Mesenchymal stem cell (in vitro differentiated cells and primary cell): ENCODE data around the gene LORICRIN.

ENCODE experiments used
- DNase-seq: peaks from one replicate; pipeline ENCODE4 v3.0.0-alpha.2; 2013
- H2AFZ ChIP-seq: one replicate; pipeline ENCODE4 v1.6.1; 2013; ENCODE audit warnings: low read depth, mild to moderate bottlenecking, control low read depth, inconsistent platforms, low read length, moderate library complexity
- H2AK5ac ChIP-seq: 2 replicates; pipeline ENCODE4 v1.6.1; 2013; ENCODE audit warnings: low read length, moderate library complexity, mild to moderate bottlenecking, inconsistent platforms; ENCODE audit not compliant: severe bottlenecking
- H2BK120ac ChIP-seq: one replicate; pipeline ENCODE4 v1.6.1; 2013; ENCODE audit warnings: low read depth, mild to moderate bottlenecking, inconsistent platforms, low read length, moderate library complexity
- H2BK12ac ChIP-seq, 2 experiments: one replicate each; pipeline ENCODE4 v1.6.1; 2013; ENCODE audit warnings: inconsistent platforms in 2 of 2, low read length in 2 of 2, mild to moderate bottlenecking in 2 of 2, moderate library complexity in 2 of 2, control low read depth in 1 of 2
- H2BK15ac ChIP-seq: one replicate; pipeline ENCODE4 v1.6.1; 2013; ENCODE audit warnings: mild to moderate bottlenecking, low read depth, inconsistent platforms; ENCODE audit not compliant: poor library complexity, severe bottlenecking
- H2BK5ac ChIP-seq: 2 replicates; pipeline ENCODE4 v1.6.1; 2013; ENCODE audit warnings: low read depth, mild to moderate bottlenecking, low read length, control low read depth, inconsistent platforms; ENCODE audit not compliant: poor library complexity, severe bottlenecking
- H3K14ac ChIP-seq, 2 experiments: one replicate each; pipeline ENCODE4 v1.6.1; 2013; ENCODE audit warnings: inconsistent platforms in 2 of 2, low read length in 2 of 2, control low read depth in 1 of 2, mild to moderate bottlenecking in 1 of 2, moderate library complexity in 1 of 2
- H3K18ac ChIP-seq, 2 experiments: one replicate each; pipeline ENCODE4 v1.6.1; 2013; ENCODE audit warnings: inconsistent platforms in 2 of 2, low read length in 2 of 2, control low read depth in 1 of 2, low read depth in 1 of 2, mild to moderate bottlenecking in 1 of 2
- H3K23ac ChIP-seq, 2 experiments: one replicate each; pipeline ENCODE4 v1.6.1; 2013; ENCODE audit warnings: inconsistent platforms in 2 of 2, low read length in 2 of 2, mild to moderate bottlenecking in 2 of 2, moderate library complexity in 2 of 2, control low read depth in 1 of 2
- H3K27ac ChIP-seq: 2 replicates; pipeline ENCODE4 v1.5.1; 2013; ENCODE audit warnings: mild to moderate bottlenecking, moderate library complexity, low read length, control low read depth, inconsistent platforms; ENCODE audit not compliant: poor library complexity, severe bottlenecking
- H3K27me3 ChIP-seq, 2 experiments: 2 replicates each; pipeline versions ENCODE4 v1.6.1 to v1.7.0; 2013; ENCODE audit warnings: low read length in 2 of 2, mild to moderate bottlenecking in 2 of 2, moderate library complexity in 2 of 2, control low read depth in 1 of 2, inconsistent platforms in 1 of 2; ENCODE audit not compliant: control insufficient read depth in 1 of 2, insufficient read depth in 1 of 2
- H3K36me3 ChIP-seq, 2 experiments: 2 replicates each; pipeline versions ENCODE4 v1.6.1 to v1.7.0; 2013; ENCODE audit warnings: low read length in 2 of 2, control low read depth in 1 of 2, inconsistent platforms in 1 of 2, low read depth in 1 of 2, mild to moderate bottlenecking in 1 of 2; ENCODE audit not compliant: insufficient read depth in 2 of 2, control insufficient read depth in 1 of 2
- H3K4ac ChIP-seq, 2 experiments: one replicate each; pipeline ENCODE4 v1.6.1; 2013; ENCODE audit warnings: inconsistent platforms in 2 of 2, low read length in 2 of 2, mild to moderate bottlenecking in 2 of 2, moderate library complexity in 2 of 2, control low read depth in 1 of 2, low read depth in 1 of 2
- H3K4me1 ChIP-seq: 2 replicates; pipeline ENCODE4 v1.6.1; 2013; ENCODE audit warnings: low read depth, low read length, control low read depth; ENCODE audit not compliant: control insufficient read depth, insufficient read depth
- H3K4me2 ChIP-seq: 2 replicates; pipeline ENCODE4 v1.6.1; 2013; ENCODE audit warnings: low read length, mild to moderate bottlenecking, inconsistent platforms; ENCODE audit not compliant: poor library complexity, severe bottlenecking
- H3K4me3 ChIP-seq, 2 experiments: 2 replicates each; pipeline versions ENCODE4 v1.5.1 to v1.7.0; 2013; ENCODE audit warnings: low read length in 2 of 2, mild to moderate bottlenecking in 2 of 2, control low read depth in 1 of 2, low read depth in 1 of 2; ENCODE audit not compliant: insufficient read depth in 1 of 2
- H3K79me1 ChIP-seq: replicated peaks from 2 replicates; pipeline ENCODE4 v1.6.1; 2013; ENCODE audit warnings: mild to moderate bottlenecking, control low read depth, low read length, inconsistent platforms; ENCODE audit not compliant: poor library complexity, severe bottlenecking
- H3K9ac ChIP-seq: 2 replicates; pipeline ENCODE4 v1.7.0; 2013; ENCODE audit warnings: mild to moderate bottlenecking, low read length, moderate library complexity
- H3K9me3 ChIP-seq: 2 replicates; pipeline ENCODE4 v1.7.0; 2013; ENCODE audit warnings: mild to moderate bottlenecking, low read length; ENCODE audit not compliant: control insufficient read depth
- H4K8ac ChIP-seq: one replicate; pipeline ENCODE4 v1.6.1; 2013; ENCODE audit warnings: inconsistent platforms, mild to moderate bottlenecking, low read length, moderate library complexity
- H4K91ac ChIP-seq: one replicate; pipeline ENCODE4 v1.6.1; 2013; ENCODE audit warnings: mild to moderate bottlenecking, low read length, inconsistent platforms
- WGBS: methylation state at CpG from one replicate; pipeline ENCODE4 v1.1.7; 2013; ENCODE audit warnings: mixed read lengths; 5-methylcytosine and 5-hydroxymethylcytosine counted together

Gene LORICRIN

GRCh38 chr1:153248176-153248879 is 11.2 kb upstream of the LORICRIN start:
- Histone ChIP-seq H3K9me3 (peaks cover 3% of the 10 kb centered on the region), H2BK15ac (no peak overlapping the region), H3K14ac (no peak overlapping the region), H4K8ac (no peak overlapping the region), H3K4me1 (no peaks in the 10 kb centered on the region), H3K36me3 (no peaks in the 10 kb centered on the region), H3K79me1 (no peaks in the 10 kb centered on the region), H3K27ac (no peak overlapping the region), H3K4me2 (no peak overlapping the region), H3K27me3 (peaks cover 0 to 45% of the 10 kb centered on the region in 2 experiments), H3K4me3 (no peak overlapping the region), H2BK12ac (no peak overlapping the region), H3K4ac (no peak overlapping the region), H2BK120ac (no peak overlapping the region), H3K18ac (no peak overlapping the region), H2AK5ac (no peak overlapping the region), H2BK5ac (no peak overlapping the region), H2AFZ (no peak overlapping the region), H3K9ac (no peak overlapping the region), H4K91ac (no peak overlapping the region), H3K23ac (no peak overlapping the region)
- no peak for DNase-seq
- WGBS: 40% methylated on average over 5 of the region's 5 CpGs

GRCh38 chr1:153250166-153250565 is 9.3 kb upstream of the LORICRIN start:
- 20% methylated on average over 1 of the region's 1 CpG for WGBS
- no peak overlapping the region for H3K23ac ChIP-seq
- H2AFZ ChIP-seq: no peak overlapping the region
- no peak overlapping the region for H3K14ac ChIP-seq
- no peaks in the 10 kb centered on the region for H3K4me1 ChIP-seq
- no peak overlapping the region for H3K9ac ChIP-seq
- H3K79me1 ChIP-seq: no peaks in the 10 kb centered on the region
- H4K91ac ChIP-seq: no peak overlapping the region
- H2BK15ac ChIP-seq: no peak overlapping the region
- H3K27ac ChIP-seq: no peak overlapping the region
- H3K4me3 ChIP-seq: no peak overlapping the region
- H4K8ac ChIP-seq: no peak overlapping the region
- H3K9me3 ChIP-seq: peaks cover under 1% of the 10 kb centered on the region
- no peak overlapping the region for H2BK120ac ChIP-seq
- no peak overlapping the region for H2AK5ac ChIP-seq
- no peak overlapping the region for H3K4ac ChIP-seq
- H3K4me2 ChIP-seq: no peak overlapping the region
- H3K27me3 ChIP-seq: peaks cover 0 to 50% of the 10 kb centered on the region in 2 experiments
- no peak for DNase-seq
- H3K36me3 ChIP-seq: no peaks in the 10 kb centered on the region
- no peak overlapping the region for H2BK12ac ChIP-seq
- no peak overlapping the region for H3K18ac ChIP-seq
- H2BK5ac ChIP-seq: no peak overlapping the region

- Histone ChIP-seq H3K27ac (no peak overlapping the region), H4K8ac (no peak overlapping the region), H3K18ac (no peak overlapping the region), H3K4me2 (no peak overlapping the region), H3K23ac (no peak overlapping the region), H3K4me3 (no peak overlapping the region), H3K79me1 (no peaks in the 10 kb centered on the region), H2AFZ (no peak overlapping the region), H2BK12ac (no peak overlapping the region), H3K4me1 (no peaks in the 10 kb centered on the region), H3K9ac (no peak overlapping the region), H2BK15ac (no peak overlapping the region), H3K9me3 (no peaks in the 10 kb centered on the region), H2BK120ac (no peak overlapping the region), H4K91ac (no peak overlapping the region), H3K36me3 (no peaks in the 10 kb centered on the region), H3K4ac (no peak overlapping the region), H3K14ac (no peak overlapping the region), H3K27me3 (peaks cover 0 to 50% of the 10 kb centered on the region in 2 experiments), H2AK5ac (no peak overlapping the region), H2BK5ac (no peak overlapping the region)
- WGBS: 44% methylated on average over 2 of the region's 2 CpGs
- no peak for DNase-seq
Observed at GRCh38 chr1:153251087-153251486, 8.4 kb upstream of the LORICRIN start.

- DNase-seq: no peak
- peaks cover 0 to 48% of the 10 kb centered on the region in 2 experiments for H3K27me3 ChIP-seq
- H2BK15ac ChIP-seq: no peak overlapping the region
- H4K8ac ChIP-seq: no peak overlapping the region
- H3K27ac ChIP-seq: no peak overlapping the region
- H3K23ac ChIP-seq: no peak overlapping the region
- H3K4me1 ChIP-seq: no peaks in the 10 kb centered on the region
- H3K9ac ChIP-seq: no peak overlapping the region
- WGBS: 64% methylated on average over 2 of the region's 3 CpGs
- H3K36me3 ChIP-seq: no peaks in the 10 kb centered on the region
- H3K14ac ChIP-seq: no peak overlapping the region
- no peaks in the 10 kb centered on the region for H3K9me3 ChIP-seq
- no peaks in the 10 kb centered on the region for H3K79me1 ChIP-seq
- H2AFZ ChIP-seq: no peak overlapping the region
- no peak overlapping the region for H2BK5ac ChIP-seq
- no peak overlapping the region for H2AK5ac ChIP-seq
- no peak overlapping the region for H2BK12ac ChIP-seq
- H4K91ac ChIP-seq: no peak overlapping the region
- no peak overlapping the region for H2BK120ac ChIP-seq
- H3K4ac ChIP-seq: no peak overlapping the region
- no peak overlapping the region for H3K18ac ChIP-seq
- no peak overlapping the region for H3K4me3 ChIP-seq
- no peak overlapping the region for H3K4me2 ChIP-seq
Observed at GRCh38 chr1:153251562-153251961, 7.9 kb upstream of the LORICRIN start.
